Type B pancreatic cell (in vitro differentiated cells): ENCODE data around the gene KRT16. TPM values are rescaled to one million over a fixed set of nuclear protein-coding genes. Genes with fewer than 3 reads are reported as not detected.
"Not testable (repeated sequence)": the region's sequence is repeated elsewhere in the genome, so short reads cannot be mapped to it uniquely, and the experiment has no call there.

ENCODE experiments used
- DNase-seq: peaks from one replicate; pipeline ENCODE4 v3.0.0; 2021; ENCODE audit warnings: mixed read lengths; ENCODE audit not compliant: unreplicated experiment; ENCODE audit errors: extremely low spot score
- H3K27ac Mint-ChIP-seq: 2 replicates; pipeline ENCODE4 v1.8.0; 2021; ENCODE audit warnings: mild to moderate bottlenecking, mixed read lengths
- H3K27me3 Mint-ChIP-seq: 2 replicates; pipeline ENCODE4 v1.8.0; 2021; ENCODE audit warnings: mixed read lengths
- H3K36me3 Mint-ChIP-seq: 2 replicates; pipeline ENCODE4 v1.8.0; 2021; ENCODE audit warnings: mixed read lengths
- H3K4me1 Mint-ChIP-seq: one replicate; pipeline ENCODE4 v1.8.0; 2021; ENCODE audit warnings: mixed read lengths; ENCODE audit not compliant: unreplicated experiment
- H3K4me3 Mint-ChIP-seq: 2 replicates; pipeline ENCODE4 v1.8.0; 2021; ENCODE audit warnings: mild to moderate bottlenecking, mixed read lengths
- H3K9me3 Mint-ChIP-seq: 2 replicates; pipeline ENCODE4 v1.8.0; 2021; ENCODE audit warnings: mixed read lengths
- CTCF ChIP-seq: fragments of 200-600 bp; sonication (generic); conservative IDR thresholded peaks from 2 replicates; pipeline ENCODE4 v1.5.0; 2021; ENCODE audit warnings: antibody characterized with exemption, mild to moderate bottlenecking
- total RNA-seq: library from RNA; stranded (reverse); gene quantifications from 2 replicates; pipeline ENCODE4 v1.2.1, GENCODE V29; 2021; ENCODE audit warnings: low replicate concordance

The KRT16 gene
- total RNA-seq, 1 donor from 2014 or later: 1.5 TPM

GRCh38 chr17:41588126-41588810 is 24.3 kb downstream of the KRT16 start:
- no peaks in the 10 kb centered on the region for H3K27me3 Mint-ChIP-seq
- H3K4me3 Mint-ChIP-seq: no peak overlapping the region
- H3K4me1 Mint-ChIP-seq: no peaks in the 10 kb centered on the region
- H3K36me3 Mint-ChIP-seq: no peaks in the 10 kb centered on the region
- no peaks in the 10 kb centered on the region for H3K9me3 Mint-ChIP-seq
- no peak for DNase-seq
- TF ChIP-seq CTCF: no peak
- no peak overlapping the region for H3K27ac Mint-ChIP-seq

GRCh38 chr17:41586863-41587495 is 25.6 kb downstream of the KRT16 start, which contains the start of gene KRT14:
KRT14 (minus strand) TSS chr17:41586895; CDS start chr17:41586834, 61 bp downstream.
- no peak within 1 kb of the TSS for H3K4me3 Mint-ChIP-seq
- H3K36me3 Mint-ChIP-seq: no peaks in the 10 kb centered on the region
- H3K9me3 Mint-ChIP-seq: peaks cover 5% of the 10 kb centered on the region
- no peaks in the 10 kb centered on the region for H3K27me3 Mint-ChIP-seq
- H3K27ac Mint-ChIP-seq: no peak within 1 kb of the TSS
- no peak for TF ChIP-seq CTCF
- no peak for DNase-seq
- no peaks in the 10 kb centered on the region for H3K4me1 Mint-ChIP-seq

- H3K4me3 Mint-ChIP-seq: no peak overlapping the region
- H3K27ac Mint-ChIP-seq: no peak overlapping the region
- H3K27me3 Mint-ChIP-seq: no peaks in the 10 kb centered on the region
- no peaks in the 10 kb centered on the region for H3K36me3 Mint-ChIP-seq
- H3K9me3 Mint-ChIP-seq: peaks cover 5% of the 10 kb centered on the region
- H3K4me1 Mint-ChIP-seq: no peaks in the 10 kb centered on the region
- TF ChIP-seq CTCF: no peak
- DNase-seq: no peak
Measured at GRCh38 chr17:41585301-41586056, 27.1 kb downstream of the KRT16 start.

GRCh38 chr17:41584331-41584927 is 28.1 kb downstream of the KRT16 start:
- not testable (repeated sequence) for H3K27me3 Mint-ChIP-seq, H3K36me3 Mint-ChIP-seq, H3K4me1 Mint-ChIP-seq, H3K9me3 Mint-ChIP-seq, DNase-seq, H3K27ac Mint-ChIP-seq, H3K4me3 Mint-ChIP-seq

- H3K27ac Mint-ChIP-seq: no peak overlapping the region
- DNase-seq: no peak
- no peaks in the 10 kb centered on the region for H3K36me3 Mint-ChIP-seq
- no peaks in the 10 kb centered on the region for H3K27me3 Mint-ChIP-seq
- no peak for TF ChIP-seq CTCF
- H3K9me3 Mint-ChIP-seq: peaks cover 5% of the 10 kb centered on the region
- no peak overlapping the region for H3K4me3 Mint-ChIP-seq
- H3K4me1 Mint-ChIP-seq: no peaks in the 10 kb centered on the region
Measured at GRCh38 chr17:41583137-41584127, 29.1 kb downstream of the KRT16 start.

- not testable (repeated sequence) for H3K9me3 Mint-ChIP-seq, H3K27me3 Mint-ChIP-seq, H3K36me3 Mint-ChIP-seq, H3K4me3 Mint-ChIP-seq, H3K4me1 Mint-ChIP-seq, H3K27ac Mint-ChIP-seq, DNase-seq
Measured at GRCh38 chr17:41582061-41582968, 30.3 kb downstream of the KRT16 start.
